HCT116 (cell line): ENCODE data around the gene FAIM2. TPM values are rescaled to one million over a fixed set of nuclear protein-coding genes. Genes with fewer than 3 reads are reported as not detected.

Experiments
- ATAC-seq: fragments of 200-7000 bp; cut with Tn5 transposase; 2 replicates; pipeline ENCODE4 v1.9.1; 2020; ENCODE audit warnings: mild to moderate bottlenecking, moderate library complexity
- BruUV-seq: library from RNA; stranded (reverse); fragments of 400-500 nt; replicated peaks from 2 replicates; lab custom pipeline; 2021; lab: Mats Ljungman, UMichigan
- CTCF ChIA-PET: fragments of 300-600 bp; sonication (Branson Sonifier 250); formaldehyde crosslinking; loops from one replicate; lab custom pipeline; 2021; ENCODE audit warnings: antibody characterized with exemption; lab: Charles Lee
- POLR2A ChIA-PET: fragments of 300-600, 350-600 bp; sonication (Branson Sonifier 250); formaldehyde crosslinking; loops from one replicate; lab custom pipeline; 2021; ENCODE audit warnings: antibody characterized with exemption; lab: Charles Lee
- RAD21 ChIA-PET, 2 experiments: fragments of 300-600 bp; sonication (Branson Sonifier 250); formaldehyde crosslinking; loops; one replicate each; lab custom pipeline; 2023; ENCODE audit warnings: low total read pairs in 2 of 2; ENCODE audit not compliant: uncharacterized antibody in 2 of 2, unreplicated experiment in 2 of 2, low non-redundant PET in 1 of 2; lab: Charles Lee
- DNase-seq: peaks from one replicate; pipeline ENCODE4 v3.0.0-alpha.2; 2010; ENCODE audit warnings: low read depth, low spot score
- H2AFZ ChIP-seq: fragments of 200-600 bp; shearing (Covaris generic), sonication (generic); 2 replicates; pipeline ENCODE4 v1.6.1; 2017; ENCODE audit warnings: low read depth, mixed run types, mixed read lengths, antibody characterized with exemption, low read length; ENCODE audit not compliant: poor library complexity, severe bottlenecking
- H3K27ac ChIP-seq: 2 replicates; pipeline ENCODE4 v1.5.1; 2012; ENCODE audit warnings: low read depth, low read length
- H3K27me3 ChIP-seq: fragments of 200-600 bp; sonication (generic); 2 replicates; pipeline ENCODE4 v1.6.1; 2016; ENCODE audit warnings: mixed run types, low read length, mixed read lengths; ENCODE audit not compliant: insufficient read depth
- H3K36me3 ChIP-seq, 2 experiments: fragments of 200-500 bp in 1 of 2; fragments of 200-600 bp in 1 of 2; sonication (Bioruptor generic) in 1 of 2; sonication (generic) in 1 of 2; 2 replicates each; pipeline versions ENCODE4 v1.5.1 to v1.6.1; 2014 to 2016; ENCODE audit warnings: low read length in 2 of 2, inconsistent platforms in 1 of 2, mixed read lengths in 1 of 2, mixed run types in 1 of 2; ENCODE audit not compliant: insufficient read depth in 2 of 2, control insufficient read depth in 1 of 2
- H3K4me1 ChIP-seq, 2 experiments: fragments of 200-600 bp in 1 of 2; sonication (generic) in 1 of 2; 2 replicates each; pipeline versions ENCODE4 v1.5.1 to v1.6.1; 2012 to 2017; ENCODE audit warnings: low read length in 2 of 2, inconsistent platforms in 1 of 2, mild to moderate bottlenecking in 1 of 2, mixed read lengths in 1 of 2, mixed run types in 1 of 2, moderate library complexity in 1 of 2; ENCODE audit not compliant: insufficient read depth in 2 of 2, control insufficient read depth in 1 of 2
- H3K4me2 ChIP-seq: fragments of 200-600 bp; sonication (generic); 2 replicates; pipeline ENCODE4 v1.6.1; 2017; ENCODE audit warnings: mixed run types, low read length, mixed read lengths
- H3K4me3 ChIP-seq, 2 experiments: fragments of 200-600 bp in 1 of 2; sonication (generic) in 1 of 2; replicated peaks in 1 of 2; 2 replicates each; pipeline ENCODE4 v1.5.1; 2011 to 2016; ENCODE audit warnings: low read length in 2 of 2, control low read depth in 1 of 2, low read depth in 1 of 2, mild to moderate bottlenecking in 1 of 2, mixed read lengths in 1 of 2, mixed run types in 1 of 2
- H3K79me2 ChIP-seq: fragments of 200-600 bp; sonication (generic); 2 replicates; pipeline ENCODE4 v1.6.1; 2017; ENCODE audit warnings: mild to moderate bottlenecking, mixed run types, low read length, moderate library complexity, mixed read lengths; ENCODE audit not compliant: insufficient read depth
- H3K9ac ChIP-seq: fragments of 200-600 bp; sonication (generic); 2 replicates; pipeline ENCODE4 v1.6.1; 2016; ENCODE audit warnings: low read length, mixed read lengths
- H3K9me2 ChIP-seq: fragments of 200-600 bp; sonication (generic), shearing (Covaris generic); 2 replicates; pipeline ENCODE4 v1.6.1; 2017; ENCODE audit warnings: mixed run types, mild to moderate bottlenecking, moderate library complexity; ENCODE audit not compliant: insufficient read depth
- H3K9me3 ChIP-seq, 2 experiments: fragments of 200-500 bp in 1 of 2; fragments of 200-600 bp in 1 of 2; sonication (Bioruptor generic) in 1 of 2; sonication (generic) in 1 of 2; 2 replicates each; pipeline ENCODE4 v1.6.1; 2014 to 2017; ENCODE audit warnings: low read length in 2 of 2, mixed read lengths in 2 of 2, inconsistent platforms in 1 of 2, low read depth in 1 of 2, mild to moderate bottlenecking in 1 of 2, mixed run types in 1 of 2, moderate library complexity in 1 of 2; ENCODE audit not compliant: control insufficient read depth in 1 of 2, insufficient read depth in 1 of 2
- H4K20me1 ChIP-seq: fragments of 200-600 bp; sonication (generic), shearing (Covaris generic); 2 replicates; pipeline ENCODE4 v1.6.1; 2017; ENCODE audit warnings: mixed run types, mild to moderate bottlenecking, moderate library complexity; ENCODE audit not compliant: insufficient read depth
- CBX3 ChIP-seq: IDR thresholded peaks from 2 replicates; pipeline ENCODE4 v1.6.1; 2012; ENCODE audit warnings: low read depth
- CEBPB ChIP-seq: IDR thresholded peaks from 2 replicates; pipeline ENCODE4 v1.6.1; 2012; ENCODE audit warnings: low read depth
- ELF1 ChIP-seq: IDR thresholded peaks from 2 replicates; pipeline ENCODE4 v1.6.1; 2012; ENCODE audit warnings: low read depth, borderline replicate concordance
- FOSL1 ChIP-seq: IDR thresholded peaks from 2 replicates; pipeline ENCODE4 v1.6.1; 2012; ENCODE audit warnings: low read depth
- POLR2A ChIP-seq: IDR thresholded peaks from 2 replicates; pipeline ENCODE4 v1.7.0; 2011; ENCODE audit warnings: borderline replicate concordance; ENCODE audit not compliant: insufficient read depth, insufficient read length; ENCODE audit errors: extremely low read depth
- POLR2AphosphoS5 ChIP-seq: IDR thresholded peaks from 2 replicates; pipeline ENCODE4 v1.6.1; 2011; ENCODE audit warnings: mild to moderate bottlenecking, low read depth, low read length, moderate library complexity
- REST ChIP-seq: IDR thresholded peaks from 2 replicates; pipeline ENCODE4 v1.6.1; 2012; ENCODE audit warnings: low read depth
- SRF ChIP-seq: IDR thresholded peaks from 2 replicates; pipeline ENCODE4 v1.6.1; 2012; ENCODE audit warnings: low read depth
- TCF7L2 ChIP-seq: IDR thresholded peaks from 2 replicates; pipeline ENCODE4 v1.7.0; 2011; ENCODE audit warnings: borderline replicate concordance, inconsistent platforms; ENCODE audit not compliant: insufficient read depth, insufficient read length; ENCODE audit errors: extremely low read depth
- ZFX ChIP-seq: fragments of 450-650 bp; IDR thresholded peaks from 2 replicates; pipeline ENCODE4 v1.6.1; 2017
- ZNF274 ChIP-seq: fragments of 200-500 bp; sonication (Bioruptor generic); IDR thresholded peaks from 2 replicates; pipeline ENCODE4 v1.6.1; 2014; ENCODE audit warnings: mild to moderate bottlenecking, low read depth, low read length, inconsistent platforms
- intact Hi-C: fragments of 100-400 bp; cut with micrococcal nuclease; formaldehyde crosslinking; loops from 2 replicates; pipeline ENCODE4 v1.10.0; 2022
- total RNA-seq: library from RNA; stranded (reverse); gene quantifications from one replicate; pipeline ENCODE4 v1.2.1, GENCODE V29; 2021; ENCODE audit not compliant: unreplicated experiment
- TF ChIP-seq, protein P1 (sequence below): IDR thresholded peaks from 2 replicates; pipeline ENCODE4 v1.6.1; 2012

Gene FAIM2
- total RNA-seq, 1 experiment from 2014 or later = not detected

GRCh38 chr12:49909356-49909755, 5.7 kb upstream of the FAIM2 start:
- Histone ChIP-seq H3K27ac (peak overlapping the region; percentile 2; the same call in 1 of the 2 replicates), H3K36me3 (no peaks in the 10 kb centered on the region), H3K9me3 (no peaks in the 10 kb centered on the region), H3K4me3 (no peak overlapping the region), H3K4me2 (peak overlapping the region; percentile 67), H3K79me2 (no peaks in the 10 kb centered on the region), H3K27me3 (no peaks in the 10 kb centered on the region), H4K20me1 (no peaks in the 10 kb centered on the region), H2AFZ (no peak overlapping the region), H3K9ac (no peak overlapping the region), H3K9me2 (no peaks in the 10 kb centered on the region), H3K4me1 (peaks cover 14 to 21% of the 10 kb centered on the region in 2 experiments)
- no peak for DNase-seq
- TF ChIP-seq ZFX (0 out of 2 replicates have a peak, but pooled peaks have one; percentile 8), ZNF274 (no peak)
- ChIA-PET POLR2A (interaction anchor here (1.0 kb wide), 1 partner anchor 36 kb away, joined by 3 read pairs; no protein-coding TSS in a partner anchor), RAD21 (no interaction called here), CTCF (no interaction called here)
- peak; percentile 14; the same call in 1 of the 2 replicates for ATAC-seq
- BruUV-seq = no TSS peak
- intact Hi-C loops = no loop called here

GRCh38 chr12:49907352-49907751, 3.7 kb upstream of the FAIM2 start:
- no TSS peak for BruUV-seq
- no peaks in the 10 kb centered on the region for H3K9me3 ChIP-seq
- no peak for TF ChIP-seq FOSL1
- no peak for TF ChIP-seq POLR2AphosphoS5
- no peak for TF ChIP-seq ZFX
- no peak for TF ChIP-seq CBX3
- TF ChIP-seq POLR2A = no peak
- no peak for TF ChIP-seq CEBPB
- no peak for TF ChIP-seq TCF7L2
- TF ChIP-seq, protein P1, sequence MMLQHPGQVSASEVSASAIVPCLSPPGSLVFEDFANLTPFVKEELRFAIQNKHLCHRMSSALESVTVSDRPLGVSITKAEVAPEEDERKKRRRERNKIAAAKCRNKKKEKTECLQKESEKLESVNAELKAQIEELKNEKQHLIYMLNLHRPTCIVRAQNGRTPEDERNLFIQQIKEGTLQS = no peak
- no peak for TF ChIP-seq REST
- TF ChIP-seq ZNF274 = no peak
- no peak for TF ChIP-seq ELF1
- TF ChIP-seq SRF = no peak
- TF ChIP-seq, all 23 proteins: peak for 0
- DNase-seq = no peak
- ChIA-PET POLR2A (no interaction called here), CTCF (interaction anchor here (0.8 to 1.3 kb wide), 2 partner anchors 38 to 60 kb away, joined by 3 to 4 read pairs; no protein-coding TSS in a partner anchor), RAD21 (no interaction called here)
- Histone ChIP-seq H3K36me3 (no peaks in the 10 kb centered on the region), H3K27me3 (no peaks in the 10 kb centered on the region), H3K9ac (no peak overlapping the region), H3K4me1 (peaks cover 14 to 18% of the 10 kb centered on the region in 2 experiments), H4K20me1 (no peaks in the 10 kb centered on the region), H3K79me2 (no peaks in the 10 kb centered on the region), H3K9me2 (no peaks in the 10 kb centered on the region), H3K4me3 (no peak overlapping the region), H2AFZ (no peak overlapping the region), H3K4me2 (no peak overlapping the region), H3K27ac (no peak overlapping the region)
- intact Hi-C loops = no loop called here
- ATAC-seq = no peak
